Liver (tissue), 3 donors: ENCODE results near the gene NISCH.

Experiments used
- CTCF ChIP-seq: fragments of 150-350 bp; IDR thresholded peaks from 2 replicates; pipeline ENCODE4 v1.5.1; 2017; ENCODE audit warnings: improper control_type of control experiment, low read depth, low read length; ENCODE audit not compliant: missing input control
- EGR1 ChIP-seq, 2 donors: IDR thresholded peaks; 2 replicates each; pipeline ENCODE4 v1.6.1; 2016 to 2018; ENCODE audit warnings: antibody characterized with exemption in 2 of 2, low read depth in 2 of 2
- FOXA1 ChIP-seq: IDR thresholded peaks from 2 replicates; pipeline ENCODE4 v1.6.1; 2016; ENCODE audit warnings: antibody characterized with exemption
- GABPA ChIP-seq, 2 donors: IDR thresholded peaks in 1 of 2; conservative IDR thresholded peaks in 1 of 2; 2 replicates each; pipeline ENCODE4 v1.6.1; 2016; ENCODE audit warnings: antibody characterized with exemption in 2 of 2, mild to moderate bottlenecking in 1 of 2, moderate library complexity in 1 of 2
- RAD21 ChIP-seq, 2 donors: IDR thresholded peaks; 2 replicates each; pipeline ENCODE4 v1.6.1; 2016; ENCODE audit warnings: antibody characterized with exemption in 2 of 2, mild to moderate bottlenecking in 2 of 2
- REST ChIP-seq: IDR thresholded peaks from 2 replicates; pipeline ENCODE4 v1.6.1; 2016; ENCODE audit warnings: antibody characterized with exemption, mild to moderate bottlenecking
- YY1 ChIP-seq: IDR thresholded peaks from 2 replicates; pipeline ENCODE4 v1.6.1; 2016; ENCODE audit warnings: antibody characterized with exemption, mild to moderate bottlenecking
- donor health status: healthy.
- donor health status: healthy.

GRCh38 chr3:52488746-52489145 is 33.3 kb downstream of the NISCH start:
- no peak for TF ChIP-seq GABPA (IDR thresholded peaks at IDR 0.05 in 1 of 2, conservative IDR thresholded peaks at IDR 0.05 in 1 of 2)
- TF ChIP-seq CTCF: no peak
- TF ChIP-seq YY1: no peak
- TF ChIP-seq REST: no peak
- TF ChIP-seq EGR1 (IDR thresholded peaks at IDR 0.05; ENCODE audit: low read depth in 2 of 2): no peak
- no peak for TF ChIP-seq FOXA1
- no peak for TF ChIP-seq RAD21 (IDR thresholded peaks at IDR 0.05)
